A673 (cell line): ENCODE results near the gene CADPS2.

Experiments used
- EZH2 ChIP-seq: fragments of 200-600 bp; sonication (generic); IDR thresholded peaks from 2 replicates; pipeline ENCODE4 v1.6.1; 2017; ENCODE audit warnings: borderline replicate concordance, low read depth, mild to moderate bottlenecking, mixed read lengths, antibody characterized with exemption, low read length; ENCODE audit not compliant: poor library complexity, severe bottlenecking
- TF ChIP-seq, protein P1 (sequence below): fragments of 300-800, 200-600 bp; sonication (generic); conservative IDR thresholded peaks from 2 replicates; pipeline ENCODE4 v1.5.1; 2017; ENCODE audit warnings: low read depth, mild to moderate bottlenecking, antibody characterized with exemption, low read length, moderate library complexity, mixed read lengths

GRCh38 chr7:122694697-122695096 lies 191.6 kb downstream of the CADPS2 start:
- TF ChIP-seq, protein P1, sequence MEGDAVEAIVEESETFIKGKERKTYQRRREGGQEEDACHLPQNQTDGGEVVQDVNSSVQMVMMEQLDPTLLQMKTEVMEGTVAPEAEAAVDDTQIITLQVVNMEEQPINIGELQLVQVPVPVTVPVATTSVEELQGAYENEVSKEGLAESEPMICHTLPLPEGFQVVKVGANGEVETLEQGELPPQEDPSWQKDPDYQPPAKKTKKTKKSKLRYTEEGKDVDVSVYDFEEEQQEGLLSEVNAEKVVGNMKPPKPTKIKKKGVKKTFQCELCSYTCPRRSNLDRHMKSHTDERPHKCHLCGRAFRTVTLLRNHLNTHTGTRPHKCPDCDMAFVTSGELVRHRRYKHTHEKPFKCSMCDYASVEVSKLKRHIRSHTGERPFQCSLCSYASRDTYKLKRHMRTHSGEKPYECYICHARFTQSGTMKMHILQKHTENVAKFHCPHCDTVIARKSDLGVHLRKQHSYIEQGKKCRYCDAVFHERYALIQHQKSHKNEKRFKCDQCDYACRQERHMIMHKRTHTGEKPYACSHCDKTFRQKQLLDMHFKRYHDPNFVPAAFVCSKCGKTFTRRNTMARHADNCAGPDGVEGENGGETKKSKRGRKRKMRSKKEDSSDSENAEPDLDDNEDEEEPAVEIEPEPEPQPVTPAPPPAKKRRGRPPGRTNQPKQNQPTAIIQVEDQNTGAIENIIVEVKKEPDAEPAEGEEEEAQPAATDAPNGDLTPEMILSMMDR, result no peak
- no peak for TF ChIP-seq EZH2
